GM12875 (cell line): Measurements from ENCODE around the gene TAS2R5.
"Not testable (repeated sequence)": the region's sequence is repeated elsewhere in the genome, so short reads cannot be mapped to it uniquely, and the experiment has no call there.

ENCODE experiments used
- H3K4me3 ChIP-seq: one replicate; pipeline ENCODE4 v1.5.1; 2011; ENCODE audit warnings: low read depth, low read length, control low read depth
- CTCF ChIP-seq: IDR thresholded peaks from 2 replicates; pipeline ENCODE4 v1.5.1; 2011; ENCODE audit warnings: low read depth, mild to moderate bottlenecking, control low read depth, inconsistent platforms, low read length, moderate library complexity, borderline replicate concordance; ENCODE audit not compliant: insufficient read depth

TAS2R5 gene

GRCh38 chr7:141789917-141790316 is at the start of gene TAS2R5:
Gene TAS2R5, plus strand, starts transcription at chr7:141790217. Its CDS starts 145 bp downstream, at chr7:141790362.
- TF ChIP-seq CTCF, result no peak
- H3K4me3 ChIP-seq, result no peak within 1 kb of the TSS

- no peak overlapping the region for H3K4me3 ChIP-seq
- TF ChIP-seq CTCF, result no peak
These were observed 47.8 kb upstream of the TAS2R5 start for GRCh38 chr7:141742229-141742628.

- H3K4me3 ChIP-seq, result no peak overlapping the region
- TF ChIP-seq CTCF, result no peak
These were observed 45.9 kb upstream of the TAS2R5 start for GRCh38 chr7:141744131-141744530.

- H3K4me3 ChIP-seq, result no peak overlapping the region
- TF ChIP-seq CTCF, result no peak
These were observed 41.6 kb upstream of the TAS2R5 start for GRCh38 chr7:141748396-141748795.

- not testable (repeated sequence) for H3K4me3 ChIP-seq
These were observed 38.1 kb upstream of the TAS2R5 start for GRCh38 chr7:141751904-141752303.

- no peak overlapping the region for H3K4me3 ChIP-seq
- TF ChIP-seq CTCF, result no peak; the same call in 1 of the 2 replicates
These were observed 37.4 kb upstream of the TAS2R5 start for GRCh38 chr7:141752634-141753033.

GRCh38 chr7:141754939-141755338 is 35.1 kb upstream of the TAS2R5 start:
- no peak overlapping the region for H3K4me3 ChIP-seq
- peak; percentile 49; the same call in 1 of the 2 replicates for TF ChIP-seq CTCF

GRCh38 chr7:141763797-141764196 is 26.2 kb upstream of the TAS2R5 start, which contains the start of gene TAS2R3:
Gene TAS2R3, plus strand, starts transcription at chr7:141764097. Its CDS starts 62 bp downstream, at chr7:141764159.
- no peak for TF ChIP-seq CTCF
- no peak within 1 kb of the TSS for H3K4me3 ChIP-seq

GRCh38 chr7:141770083-141770583 is 19.9 kb upstream of the TAS2R5 start:
- not testable (repeated sequence) for H3K4me3 ChIP-seq
